Coronary artery (tissue), 2 donors: ENCODE results near the gene CAB39L.

Source experiments
- DNase-seq: peaks from one replicate; pipeline ENCODE4 v3.0.0-alpha.2; 2017; ENCODE audit warnings: low spot score
- H3K27ac ChIP-seq, 2 donors: fragments of 200-600 bp; sonication (generic); one replicate each; pipeline ENCODE4 v1.5.1; 2016 to 2019
- H3K4me3 ChIP-seq: fragments of 200-600 bp; sonication (generic); 2 replicates; pipeline ENCODE4 v1.5.1; 2016; ENCODE audit warnings: mild to moderate bottlenecking, moderate library complexity
- TF ChIP-seq, protein P1 (sequence below): fragments of 200-600 bp; sonication (generic); IDR thresholded peaks from one replicate; pipeline ENCODE4 v1.5.1; 2019; ENCODE audit warnings: antibody characterized with exemption

CAB39L gene

DNA sequence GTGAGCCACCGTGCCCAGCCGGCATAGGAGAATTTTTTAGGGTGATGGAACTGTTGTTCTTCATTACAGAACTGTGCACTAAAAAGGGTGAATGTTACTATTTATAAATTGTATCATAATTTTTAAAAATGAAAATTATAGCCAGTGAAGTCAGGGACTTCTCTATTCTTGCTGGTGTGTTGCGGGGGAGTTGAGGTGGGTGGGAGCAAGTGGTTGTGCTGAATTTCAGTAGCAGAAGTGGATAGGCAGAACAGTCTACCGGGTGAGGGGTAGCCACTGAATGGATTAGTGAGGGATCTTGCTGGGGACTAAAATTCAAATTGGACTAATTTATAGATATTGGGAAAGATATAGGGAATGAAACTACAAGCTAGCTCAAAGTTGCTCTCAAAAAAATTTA lies 74.0 kb downstream of the CAB39L start:
- H3K27ac ChIP-seq: no peak overlapping the region
- no peak overlapping the region for H3K4me3 ChIP-seq
- TF ChIP-seq, protein P1, sequence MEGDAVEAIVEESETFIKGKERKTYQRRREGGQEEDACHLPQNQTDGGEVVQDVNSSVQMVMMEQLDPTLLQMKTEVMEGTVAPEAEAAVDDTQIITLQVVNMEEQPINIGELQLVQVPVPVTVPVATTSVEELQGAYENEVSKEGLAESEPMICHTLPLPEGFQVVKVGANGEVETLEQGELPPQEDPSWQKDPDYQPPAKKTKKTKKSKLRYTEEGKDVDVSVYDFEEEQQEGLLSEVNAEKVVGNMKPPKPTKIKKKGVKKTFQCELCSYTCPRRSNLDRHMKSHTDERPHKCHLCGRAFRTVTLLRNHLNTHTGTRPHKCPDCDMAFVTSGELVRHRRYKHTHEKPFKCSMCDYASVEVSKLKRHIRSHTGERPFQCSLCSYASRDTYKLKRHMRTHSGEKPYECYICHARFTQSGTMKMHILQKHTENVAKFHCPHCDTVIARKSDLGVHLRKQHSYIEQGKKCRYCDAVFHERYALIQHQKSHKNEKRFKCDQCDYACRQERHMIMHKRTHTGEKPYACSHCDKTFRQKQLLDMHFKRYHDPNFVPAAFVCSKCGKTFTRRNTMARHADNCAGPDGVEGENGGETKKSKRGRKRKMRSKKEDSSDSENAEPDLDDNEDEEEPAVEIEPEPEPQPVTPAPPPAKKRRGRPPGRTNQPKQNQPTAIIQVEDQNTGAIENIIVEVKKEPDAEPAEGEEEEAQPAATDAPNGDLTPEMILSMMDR: no peak
- DNase-seq: no peak

DNA sequence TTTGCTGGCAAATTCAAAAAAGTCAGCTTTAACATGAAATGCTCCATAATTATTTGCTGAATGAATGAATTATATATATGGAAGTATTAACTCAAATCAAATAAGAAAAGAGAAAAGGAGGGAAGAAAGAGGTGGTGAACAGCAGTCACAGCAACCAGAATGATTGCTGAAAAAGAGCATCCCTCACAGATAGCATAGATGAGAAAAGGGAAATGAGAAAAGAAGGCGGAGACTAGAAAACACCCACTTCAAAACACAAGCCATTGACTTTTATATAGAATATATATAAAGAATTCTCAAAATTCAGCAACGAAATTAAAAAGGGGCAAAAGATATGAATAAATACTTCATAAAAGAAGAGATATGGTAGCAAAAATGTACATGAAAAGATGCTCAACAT lies 75.2 kb downstream of the CAB39L start:
- peak overlapping the region; percentile 43 for H3K4me3 ChIP-seq
- TF ChIP-seq, protein P1: no peak
- H3K27ac ChIP-seq: peak overlapping the region in 1 of 2 donors; percentile 66
- no peak for DNase-seq

DNA sequence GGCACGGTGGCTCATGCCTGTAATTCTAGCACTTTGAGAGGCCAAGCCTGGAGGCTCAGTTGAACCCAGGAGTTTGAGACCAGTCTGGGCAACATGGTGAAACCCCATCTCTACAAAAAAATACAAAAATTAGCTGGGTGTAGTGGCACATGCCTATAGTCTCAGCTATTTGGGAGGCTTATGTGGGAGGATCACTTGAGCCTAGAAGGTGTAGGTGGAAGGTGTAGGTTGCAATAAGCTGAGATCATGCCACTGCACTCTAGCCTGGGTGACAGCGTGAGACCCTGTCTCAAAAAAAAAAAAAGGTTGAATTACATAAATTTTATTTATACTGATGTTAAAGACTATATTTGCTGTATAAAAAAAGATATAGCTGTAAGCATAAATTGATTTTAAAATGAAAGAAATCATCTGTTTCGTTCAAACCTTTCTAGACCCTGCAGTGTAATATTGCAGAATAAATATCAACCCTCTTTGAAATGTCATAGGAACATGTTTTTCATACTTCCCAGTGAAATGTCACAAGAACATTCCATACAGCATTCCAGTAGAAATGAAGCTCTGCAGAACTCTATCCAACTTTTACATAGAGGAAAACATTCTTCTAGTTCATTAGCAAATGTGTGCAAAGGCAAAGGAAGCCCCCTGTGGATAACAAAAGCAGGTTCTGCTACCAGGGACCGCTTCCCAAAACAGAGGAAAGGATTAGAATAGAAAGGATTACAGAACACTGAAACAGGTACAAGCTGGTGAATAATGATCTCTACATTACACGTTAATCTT lies 76.0 kb downstream of the CAB39L start:
- peak overlapping the region; percentile 43 for H3K4me3 ChIP-seq
- peak overlapping the region; percentile 46 to 66 for H3K27ac ChIP-seq
- no peak for DNase-seq
- TF ChIP-seq, protein P1: no peak

DNA sequence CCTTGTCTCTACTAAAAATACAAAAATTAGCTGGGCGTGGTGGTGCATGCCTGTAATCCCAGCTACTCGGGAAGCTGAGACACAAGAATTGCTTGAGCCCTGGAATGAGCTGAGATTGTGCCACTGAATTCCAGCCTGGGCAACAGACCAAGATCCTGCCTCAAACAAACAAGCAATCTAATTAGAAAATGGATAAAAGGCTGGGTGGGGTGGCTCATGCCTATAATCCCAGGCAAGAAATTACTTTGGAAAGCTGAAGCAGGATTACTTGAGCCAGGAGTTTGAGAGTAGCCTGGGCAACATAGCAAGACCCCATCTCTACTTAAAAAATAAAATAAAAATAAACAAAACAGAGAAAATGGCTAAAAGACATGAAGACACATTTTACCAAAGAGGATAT lies 77.0 kb downstream of the CAB39L start:
- no peak for DNase-seq
- Histone ChIP-seq H3K4me3 (no peak overlapping the region), H3K27ac (peak overlapping the region; percentile 46 to 62)
- TF ChIP-seq, protein P1: no peak

DNA sequence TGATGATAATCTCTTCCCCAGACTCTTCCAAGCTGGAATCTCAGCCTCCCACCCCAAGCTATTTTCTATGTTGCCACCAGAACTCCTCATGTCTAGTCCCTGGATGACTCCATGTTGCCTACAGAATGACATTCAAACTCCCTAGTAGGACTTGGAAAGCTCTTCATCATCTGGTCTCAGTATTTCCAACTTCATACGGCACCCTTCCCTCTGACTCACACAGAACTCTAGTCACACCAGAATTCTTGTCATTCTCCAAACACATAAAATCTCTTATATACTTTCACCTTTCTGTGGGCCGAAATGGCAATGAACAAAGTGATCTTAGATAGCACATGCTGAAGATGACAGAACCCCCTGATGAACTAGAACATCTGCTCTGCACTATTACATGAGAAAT lies 86.2 kb downstream of the CAB39L start:
- Histone ChIP-seq H3K27ac (peak overlapping the region; percentile 80 to 88), H3K4me3 (no peak overlapping the region)
- TF ChIP-seq, protein P1: no peak
- no peak for DNase-seq

DNA sequence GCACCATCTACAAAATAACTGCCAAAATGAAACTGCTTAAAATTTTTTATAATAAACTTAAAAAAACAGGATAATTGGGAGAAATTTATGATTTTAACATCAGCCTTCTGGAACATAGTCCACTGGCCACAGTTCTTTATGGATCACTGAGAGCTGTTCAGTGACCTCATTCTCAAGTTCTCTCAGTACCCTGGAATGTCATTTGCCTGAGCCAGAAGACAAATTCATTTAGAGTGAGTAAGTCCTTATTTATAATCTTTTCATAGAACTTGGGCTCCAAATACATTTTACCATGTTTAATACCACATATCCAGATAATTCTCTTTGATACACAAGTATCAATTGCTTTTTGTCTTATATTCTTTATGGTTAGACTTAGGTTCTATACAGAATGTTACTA lies 87.6 kb downstream of the CAB39L start:
- Histone ChIP-seq H3K4me3 (no peak overlapping the region), H3K27ac (peak overlapping the region; percentile 80 to 88)
- TF ChIP-seq, protein P1: no peak
- no peak for DNase-seq

DNA sequence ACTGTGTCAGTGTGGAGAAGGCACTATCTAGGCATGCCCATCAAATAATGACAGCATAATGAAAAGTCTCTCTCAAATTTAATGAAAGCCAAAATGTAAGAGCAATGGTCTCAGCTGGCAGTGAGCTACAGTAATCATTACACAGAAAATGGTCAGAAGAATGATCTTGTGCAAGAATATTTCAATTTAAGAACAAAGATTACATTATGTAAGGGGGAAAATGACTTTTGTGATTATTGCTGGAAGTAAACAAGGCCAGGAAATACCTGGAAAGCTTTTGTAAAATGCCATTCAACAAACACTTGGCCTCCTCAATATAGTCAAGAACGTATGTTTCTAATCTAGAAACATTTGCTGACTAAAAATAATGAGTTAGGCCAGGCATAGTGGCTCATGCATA lies 89.1 kb downstream of the CAB39L start:
- peak overlapping the region; percentile 25 to 61 for H3K27ac ChIP-seq
- no peak for DNase-seq
- TF ChIP-seq, protein P1: no peak
- no peak overlapping the region for H3K4me3 ChIP-seq
